Hepatocyte (in vitro differentiated cells): Measurements from ENCODE around the gene NPAS3. TPM values are rescaled to one million over a fixed set of nuclear protein-coding genes. Genes with fewer than 3 reads are reported as not detected.

Experiments
- DNase-seq: peaks from one replicate; pipeline ENCODE4 v3.0.0-alpha.2; 2016; ENCODE audit warnings: low spot score
- H2AFZ ChIP-seq: fragments of 200-600 bp; sonication (generic); 2 replicates; pipeline ENCODE4 v1.6.0; 2016; ENCODE audit warnings: antibody characterized with exemption, mild to moderate bottlenecking
- H3K27ac ChIP-seq: fragments of 200-600 bp; sonication (generic); 2 replicates; pipeline ENCODE4 v1.5.1; 2016; ENCODE audit warnings: mild to moderate bottlenecking
- H3K27me3 ChIP-seq: fragments of 200-600 bp; sonication (generic); 2 replicates; pipeline ENCODE4 v1.6.1; 2016
- H3K36me3 ChIP-seq: fragments of 200-600 bp; sonication (generic); replicated peaks from 2 replicates; pipeline ENCODE4 v1.5.1; 2016; ENCODE audit warnings: low read depth; ENCODE audit not compliant: insufficient read depth
- H3K4me1 ChIP-seq: fragments of 200-600 bp; sonication (generic); 2 replicates; pipeline ENCODE4 v1.5.1; 2016; ENCODE audit warnings: mild to moderate bottlenecking, moderate library complexity; ENCODE audit not compliant: insufficient read depth
- H3K4me2 ChIP-seq: fragments of 200-600 bp; sonication (generic); 2 replicates; pipeline ENCODE4 v1.6.0; 2016
- H3K4me3 ChIP-seq: fragments of 200-600 bp; sonication (generic); 2 replicates; pipeline ENCODE4 v1.5.1; 2016; ENCODE audit warnings: mild to moderate bottlenecking
- H3K79me2 ChIP-seq: fragments of 200-600 bp; sonication (generic); 2 replicates; pipeline ENCODE4 v1.6.0; 2017; ENCODE audit warnings: mild to moderate bottlenecking
- H3K9me2 ChIP-seq: fragments of 200-600 bp; sonication (generic); replicated peaks from 2 replicates; pipeline ENCODE4 v1.6.0; 2017; ENCODE audit warnings: mild to moderate bottlenecking; ENCODE audit not compliant: insufficient read depth
- H3K9me3 ChIP-seq: fragments of 200-600 bp; sonication (generic); 2 replicates; pipeline ENCODE4 v1.5.1; 2016; ENCODE audit warnings: low read depth, mild to moderate bottlenecking
- H4K20me1 ChIP-seq: fragments of 200-600 bp; sonication (generic); 2 replicates; pipeline ENCODE4 v1.6.0; 2016; ENCODE audit warnings: mild to moderate bottlenecking; ENCODE audit not compliant: insufficient read depth, poor library complexity, severe bottlenecking
- EZH2 ChIP-seq: fragments of 200-600 bp; sonication (generic); IDR thresholded peaks from 2 replicates; pipeline ENCODE4 v1.6.1; 2016; ENCODE audit warnings: antibody characterized with exemption, mild to moderate bottlenecking, borderline replicate concordance
- EZH2phosphoT487 ChIP-seq: fragments of 200-600 bp; sonication (generic); IDR thresholded peaks from one replicate; pipeline ENCODE4 v1.6.1; 2018; ENCODE audit warnings: antibody characterized with exemption, mild to moderate bottlenecking, low read depth, moderate library complexity; ENCODE audit not compliant: unreplicated experiment, severe bottlenecking
- WGBS: methylation state at CpG from one replicate; pipeline ENCODE4 v1.1.6; 2016; ENCODE audit warnings: low lambda C conversion rate; ENCODE audit errors: missing lambda C conversion rate; 5-methylcytosine and 5-hydroxymethylcytosine counted together
- polyA plus RNA-seq: library from polyadenylated mRNA; unstranded; fragments of >200 nt; fragmentation: Nextera tagmentation; extraction: Ambion mirVana; gene quantifications from 2 replicates; pipeline ENCODE4 v1.2.1, GENCODE V29; 2016
- total RNA-seq: library from RNA; depleted of rRNA; stranded (reverse); fragments of >200 nt; gene quantifications from 2 replicates; pipeline ENCODE4 v1.2.3, GENCODE V29; 2014
- TF ChIP-seq, protein P1 (sequence below): fragments of 200-600 bp; sonication (generic); IDR thresholded peaks from 2 replicates; pipeline ENCODE4 v1.5.1; 2016; ENCODE audit warnings: antibody characterized with exemption, mild to moderate bottlenecking; ENCODE audit not compliant: poor library complexity

The NPAS3 gene
- total and polyA plus RNA-seq, 2 experiments from 2014 or later, result 0.11 to 1.1 TPM

DNA sequence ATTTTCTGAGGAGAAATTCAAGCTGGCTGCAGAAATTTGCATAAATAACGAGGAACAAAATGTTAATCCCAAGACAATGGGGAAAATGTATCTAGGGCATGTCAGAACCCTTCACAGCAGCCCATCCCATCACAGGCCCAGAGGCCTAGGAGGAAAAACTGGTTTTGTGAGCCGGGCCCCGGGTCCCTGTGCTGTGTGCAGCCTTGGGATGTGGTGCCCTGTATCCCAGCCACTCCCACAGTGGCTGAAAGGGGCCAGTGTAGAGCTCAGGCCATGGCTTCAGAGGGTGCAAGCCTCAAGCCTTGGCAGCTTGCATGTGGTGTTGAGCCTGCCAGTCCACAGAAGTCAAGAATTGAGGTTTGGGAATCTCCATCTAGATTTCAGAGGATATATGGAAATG lies 57.7 kb downstream of the NPAS3 start:
- WGBS, result 86% methylated on average over 3 of the region's 3 CpGs
- no peaks in the 10 kb centered on the region for H3K4me1 ChIP-seq

DNA sequence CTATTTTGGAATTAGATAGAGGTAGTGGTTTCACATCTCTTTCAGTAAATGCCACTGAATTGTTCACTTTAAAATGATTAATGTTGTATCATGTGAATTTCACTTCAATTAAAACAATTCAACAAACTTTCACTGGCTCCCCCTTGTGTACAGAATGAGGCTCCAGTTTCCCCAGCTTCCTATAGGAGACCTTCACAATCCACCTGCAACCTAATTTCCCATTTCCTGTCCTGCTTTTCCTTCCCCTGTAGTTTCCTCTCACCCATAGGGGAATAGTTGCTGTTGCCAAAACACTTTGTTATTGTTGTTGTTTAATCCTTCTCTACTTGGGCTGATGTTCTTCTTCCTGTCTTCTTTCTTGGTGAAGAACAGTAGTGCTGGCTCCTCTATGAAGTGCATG lies 59.8 kb downstream of the NPAS3 start:
- no peak for DNase-seq
- Histone ChIP-seq H3K4me3 (no peak overlapping the region), H3K79me2 (no peaks in the 10 kb centered on the region), H3K27ac (no peak overlapping the region), H3K9me2 (no peaks in the 10 kb centered on the region), H4K20me1 (no peaks in the 10 kb centered on the region), H3K36me3 (no peaks in the 10 kb centered on the region), H3K27me3 (no peaks in the 10 kb centered on the region), H3K4me2 (no peak overlapping the region), H3K4me1 (no peaks in the 10 kb centered on the region), H2AFZ (no peak overlapping the region), H3K9me3 (no peaks in the 10 kb centered on the region)
- TF ChIP-seq, protein P1, sequence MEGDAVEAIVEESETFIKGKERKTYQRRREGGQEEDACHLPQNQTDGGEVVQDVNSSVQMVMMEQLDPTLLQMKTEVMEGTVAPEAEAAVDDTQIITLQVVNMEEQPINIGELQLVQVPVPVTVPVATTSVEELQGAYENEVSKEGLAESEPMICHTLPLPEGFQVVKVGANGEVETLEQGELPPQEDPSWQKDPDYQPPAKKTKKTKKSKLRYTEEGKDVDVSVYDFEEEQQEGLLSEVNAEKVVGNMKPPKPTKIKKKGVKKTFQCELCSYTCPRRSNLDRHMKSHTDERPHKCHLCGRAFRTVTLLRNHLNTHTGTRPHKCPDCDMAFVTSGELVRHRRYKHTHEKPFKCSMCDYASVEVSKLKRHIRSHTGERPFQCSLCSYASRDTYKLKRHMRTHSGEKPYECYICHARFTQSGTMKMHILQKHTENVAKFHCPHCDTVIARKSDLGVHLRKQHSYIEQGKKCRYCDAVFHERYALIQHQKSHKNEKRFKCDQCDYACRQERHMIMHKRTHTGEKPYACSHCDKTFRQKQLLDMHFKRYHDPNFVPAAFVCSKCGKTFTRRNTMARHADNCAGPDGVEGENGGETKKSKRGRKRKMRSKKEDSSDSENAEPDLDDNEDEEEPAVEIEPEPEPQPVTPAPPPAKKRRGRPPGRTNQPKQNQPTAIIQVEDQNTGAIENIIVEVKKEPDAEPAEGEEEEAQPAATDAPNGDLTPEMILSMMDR, result no peak
- TF ChIP-seq EZH2 (no peak), EZH2phosphoT487 (no peak)

More for the DNA sequence above, 57.7 kb downstream of the NPAS3 start:
- Histone ChIP-seq H3K36me3 (no peaks in the 10 kb centered on the region), H3K4me3 (no peak overlapping the region), H3K9me3 (no peaks in the 10 kb centered on the region), H3K4me2 (no peak overlapping the region), H4K20me1 (no peaks in the 10 kb centered on the region), H3K27ac (no peak overlapping the region), H3K79me2 (no peaks in the 10 kb centered on the region), H3K27me3 (no peaks in the 10 kb centered on the region), H2AFZ (no peak overlapping the region), H3K9me2 (no peaks in the 10 kb centered on the region)
- TF ChIP-seq EZH2 (no peak), EZH2phosphoT487 (no peak)
- TF ChIP-seq, protein P1, result no peak
- DNase-seq, result no peak

DNA sequence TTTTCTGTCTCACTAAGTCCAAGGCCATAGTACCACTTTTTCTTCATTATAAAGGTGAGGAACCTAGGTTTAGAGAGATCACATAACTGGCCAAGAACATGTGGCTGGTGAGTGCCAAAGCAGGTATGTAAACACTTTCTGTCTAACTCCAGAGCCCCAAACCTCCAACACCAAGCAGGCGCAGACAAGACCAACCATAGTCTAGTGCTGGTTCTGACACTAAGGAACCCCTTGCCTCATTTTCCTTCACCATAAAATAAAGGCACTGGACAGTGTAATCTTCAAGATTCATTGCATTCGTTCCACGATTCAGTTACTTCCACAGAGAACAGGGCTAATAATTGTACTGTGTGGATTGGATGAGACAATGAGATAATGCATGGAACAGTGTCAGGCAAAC lies 71.0 kb downstream of the NPAS3 start:
- 92% methylated on average over 3 of the region's 3 CpGs for WGBS
- Histone ChIP-seq H3K4me3 (no peak overlapping the region), H3K36me3 (no peaks in the 10 kb centered on the region), H3K9me3 (no peaks in the 10 kb centered on the region), H3K9me2 (no peaks in the 10 kb centered on the region), H3K27me3 (no peaks in the 10 kb centered on the region), H3K4me2 (no peak overlapping the region), H3K27ac (no peak overlapping the region), H2AFZ (no peak overlapping the region), H4K20me1 (no peaks in the 10 kb centered on the region), H3K4me1 (no peaks in the 10 kb centered on the region), H3K79me2 (no peaks in the 10 kb centered on the region)
- TF ChIP-seq, protein P1, result no peak
- no peak for TF ChIP-seq EZH2
- TF ChIP-seq EZH2phosphoT487, result no peak
- no peak for DNase-seq

DNA sequence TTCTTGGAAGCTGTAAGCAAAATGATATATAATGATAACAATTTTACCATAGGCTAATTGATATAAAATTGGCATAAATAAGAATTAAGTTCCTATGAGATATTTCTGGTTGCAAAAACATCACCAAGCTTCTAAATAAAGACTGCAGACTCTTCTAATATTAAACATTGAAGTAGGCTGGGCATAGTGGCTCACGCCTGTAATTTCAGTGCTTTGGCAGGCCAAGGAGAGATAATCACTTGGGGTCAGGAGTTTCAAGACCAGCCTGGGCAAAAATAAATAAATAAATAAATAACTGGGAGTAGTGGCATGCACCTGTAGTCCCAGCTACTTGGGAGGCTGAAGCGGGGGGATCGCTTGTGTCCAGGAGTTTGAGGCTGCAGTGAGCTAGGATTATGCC lies 71.8 kb downstream of the NPAS3 start:
- Histone ChIP-seq H3K4me3 (no peak overlapping the region), H3K79me2 (no peaks in the 10 kb centered on the region), H3K36me3 (no peaks in the 10 kb centered on the region), H3K4me1 (no peaks in the 10 kb centered on the region), H3K4me2 (no peak overlapping the region), H2AFZ (no peak overlapping the region), H3K27me3 (no peaks in the 10 kb centered on the region), H3K9me3 (no peaks in the 10 kb centered on the region), H3K27ac (no peak overlapping the region), H4K20me1 (no peaks in the 10 kb centered on the region), H3K9me2 (no peaks in the 10 kb centered on the region)
- DNase-seq, result no peak
- TF ChIP-seq, protein P1, result no peak
- TF ChIP-seq EZH2phosphoT487 (no peak), EZH2 (no peak)
- WGBS, result 94% methylated on average over 3 of the region's 3 CpGs
